ENCODE data around the gene TOR4A.
A peak's percentile ranks its signal among the peaks of the same experiment; 100 is the strongest.
"Not testable (repeated sequence)": the region's sequence is repeated elsewhere in the genome, so short reads cannot be mapped to it uniquely, and the experiment has no call there.

TOR4A gene

DNA sequence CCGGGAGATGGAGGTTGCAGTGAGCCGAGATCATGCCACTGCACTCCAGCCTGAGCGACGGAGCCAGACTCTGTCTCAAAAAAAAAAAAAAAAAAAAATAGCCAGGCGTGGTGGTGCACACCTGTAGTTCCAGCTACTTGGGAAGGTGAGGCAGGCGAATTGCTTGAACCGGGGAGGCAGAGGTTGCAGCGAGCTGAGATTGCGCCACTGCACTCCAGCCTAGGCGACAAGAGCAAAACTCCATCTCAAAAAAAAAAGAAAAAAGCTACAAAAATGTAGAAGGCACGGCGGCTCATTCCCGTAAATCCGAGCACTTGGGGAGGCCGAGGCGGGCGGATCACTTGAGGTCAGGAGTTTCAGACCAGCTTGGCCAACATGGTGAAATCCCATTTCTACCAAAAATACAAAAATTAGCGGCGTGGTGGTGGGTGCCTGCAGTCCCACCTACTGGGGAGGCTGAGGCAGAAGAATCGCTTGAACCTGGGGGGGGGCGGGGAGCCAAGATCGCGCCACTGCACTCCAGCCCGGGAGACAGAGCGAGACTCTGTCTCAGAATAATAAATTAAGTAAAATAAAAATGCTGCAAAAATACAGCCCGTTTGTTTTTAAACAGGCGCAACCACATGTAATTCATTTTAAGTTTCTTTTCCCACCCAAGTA, 37.9 kb upstream of the TOR4A start:
- DNase-seq (ENCODE audit: low spot score): not testable (repeated sequence)

- DNase-seq (ENCODE audit: low spot score): no peak
Observed at GRCh38 chr9:137240318-137240840, 37.1 kb upstream of the TOR4A start.

DNA sequence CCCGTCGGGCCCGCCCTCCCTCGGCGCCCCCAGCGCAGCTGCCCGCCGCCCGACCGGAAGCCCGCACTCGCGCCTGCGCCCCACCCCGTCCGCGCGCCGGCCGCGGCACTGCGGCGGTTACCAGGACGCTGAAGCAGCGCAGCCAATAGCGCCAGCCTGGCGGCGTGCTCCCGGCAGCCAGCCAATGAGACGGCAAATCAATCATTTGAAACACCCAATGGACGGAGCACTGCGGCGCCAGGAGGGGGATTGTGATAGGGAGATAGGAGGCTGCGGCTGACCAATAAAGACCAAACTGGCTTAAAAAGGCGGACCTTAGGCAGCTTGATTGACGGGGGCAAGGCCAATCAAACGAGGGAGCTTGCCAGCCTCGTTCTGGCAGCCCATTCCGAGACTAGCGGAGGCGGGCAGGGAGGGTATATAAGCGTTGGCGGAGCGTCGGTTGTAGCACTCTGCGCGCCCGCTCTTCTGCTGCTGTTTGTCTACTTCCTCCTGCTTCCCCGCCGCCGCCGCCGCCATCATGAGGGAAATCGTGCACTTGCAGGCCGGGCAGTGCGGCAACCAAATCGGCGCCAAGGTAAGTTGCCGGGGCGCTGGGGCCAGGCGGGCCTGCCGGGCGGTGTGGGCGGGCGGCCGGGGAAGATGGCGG, 36.6 kb upstream of the TOR4A start, which contains the start of gene TUBB4B:
TUBB4B (plus strand) TSS at position 447 of the 649 bp plus-strand sequence; CDS start at position 521, 74 bp downstream.
- peak; percentile 100 for DNase-seq (ENCODE audit: low spot score)

- DNase-seq (ENCODE audit: low spot score): no peak
Observed at GRCh38 chr9:137241490-137242268, 35.8 kb upstream of the TOR4A start.

DNA sequence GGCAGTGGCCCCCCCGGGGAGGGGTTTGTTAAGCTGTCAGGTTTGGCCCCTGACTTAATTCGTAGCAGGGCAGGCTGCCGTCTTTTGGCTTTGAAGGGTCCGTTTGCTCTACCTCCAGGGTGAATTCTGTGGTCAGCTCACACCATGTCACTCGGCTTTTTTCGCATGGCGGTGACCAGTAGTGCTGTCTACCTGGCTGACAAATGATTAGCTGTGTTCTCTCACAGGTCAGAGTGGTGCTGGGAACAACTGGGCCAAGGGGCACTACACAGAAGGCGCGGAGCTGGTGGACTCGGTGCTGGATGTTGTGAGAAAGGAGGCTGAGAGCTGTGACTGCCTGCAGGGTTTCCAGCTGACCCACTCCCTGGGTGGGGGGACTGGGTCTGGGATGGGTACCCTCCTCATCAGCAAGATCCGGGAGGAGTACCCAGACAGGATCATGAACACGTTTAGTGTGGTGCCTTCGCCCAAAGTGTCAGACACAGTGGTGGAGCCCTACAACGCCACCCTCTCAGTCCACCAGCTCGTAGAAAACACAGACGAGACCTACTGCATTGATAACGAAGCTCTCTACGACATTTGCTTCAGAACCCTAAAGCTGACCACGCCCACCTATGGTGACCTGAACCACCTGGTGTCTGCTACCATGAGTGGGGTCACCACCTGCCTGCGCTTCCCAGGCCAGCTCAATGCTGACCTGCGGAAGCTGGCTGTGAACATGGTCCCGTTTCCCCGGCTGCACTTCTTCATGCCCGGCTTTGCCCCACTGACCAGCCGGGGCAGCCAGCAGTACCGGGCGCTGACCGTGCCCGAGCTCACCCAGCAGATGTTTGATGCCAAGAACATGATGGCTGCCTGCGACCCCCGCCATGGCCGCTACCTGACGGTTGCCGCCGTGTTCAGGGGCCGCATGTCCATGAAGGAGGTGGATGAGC, 35.0 kb upstream of the TOR4A start:
- no peak for DNase-seq (ENCODE audit: low spot score)

DNA sequence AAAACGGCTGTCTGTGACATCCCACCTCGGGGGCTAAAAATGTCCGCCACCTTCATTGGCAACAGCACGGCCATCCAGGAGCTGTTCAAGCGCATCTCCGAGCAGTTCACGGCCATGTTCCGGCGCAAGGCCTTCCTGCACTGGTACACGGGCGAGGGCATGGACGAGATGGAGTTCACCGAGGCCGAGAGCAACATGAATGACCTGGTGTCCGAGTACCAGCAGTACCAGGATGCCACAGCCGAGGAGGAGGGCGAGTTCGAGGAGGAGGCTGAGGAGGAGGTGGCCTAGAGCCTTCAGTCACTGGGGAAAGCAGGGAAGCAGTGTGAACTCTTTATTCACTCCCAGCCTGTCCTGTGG, 34.3 kb upstream of the TOR4A start:
- DNase-seq (ENCODE audit: low spot score): not testable (repeated sequence)

GRCh38 chr9:137243626-137244485, 33.7 kb upstream of the TOR4A start:
- DNase-seq (ENCODE audit: low spot score): no peak

GRCh38 chr9:137244486-137245449, 32.8 kb upstream of the TOR4A start:
- no peak for DNase-seq (ENCODE audit: low spot score)

DNA sequence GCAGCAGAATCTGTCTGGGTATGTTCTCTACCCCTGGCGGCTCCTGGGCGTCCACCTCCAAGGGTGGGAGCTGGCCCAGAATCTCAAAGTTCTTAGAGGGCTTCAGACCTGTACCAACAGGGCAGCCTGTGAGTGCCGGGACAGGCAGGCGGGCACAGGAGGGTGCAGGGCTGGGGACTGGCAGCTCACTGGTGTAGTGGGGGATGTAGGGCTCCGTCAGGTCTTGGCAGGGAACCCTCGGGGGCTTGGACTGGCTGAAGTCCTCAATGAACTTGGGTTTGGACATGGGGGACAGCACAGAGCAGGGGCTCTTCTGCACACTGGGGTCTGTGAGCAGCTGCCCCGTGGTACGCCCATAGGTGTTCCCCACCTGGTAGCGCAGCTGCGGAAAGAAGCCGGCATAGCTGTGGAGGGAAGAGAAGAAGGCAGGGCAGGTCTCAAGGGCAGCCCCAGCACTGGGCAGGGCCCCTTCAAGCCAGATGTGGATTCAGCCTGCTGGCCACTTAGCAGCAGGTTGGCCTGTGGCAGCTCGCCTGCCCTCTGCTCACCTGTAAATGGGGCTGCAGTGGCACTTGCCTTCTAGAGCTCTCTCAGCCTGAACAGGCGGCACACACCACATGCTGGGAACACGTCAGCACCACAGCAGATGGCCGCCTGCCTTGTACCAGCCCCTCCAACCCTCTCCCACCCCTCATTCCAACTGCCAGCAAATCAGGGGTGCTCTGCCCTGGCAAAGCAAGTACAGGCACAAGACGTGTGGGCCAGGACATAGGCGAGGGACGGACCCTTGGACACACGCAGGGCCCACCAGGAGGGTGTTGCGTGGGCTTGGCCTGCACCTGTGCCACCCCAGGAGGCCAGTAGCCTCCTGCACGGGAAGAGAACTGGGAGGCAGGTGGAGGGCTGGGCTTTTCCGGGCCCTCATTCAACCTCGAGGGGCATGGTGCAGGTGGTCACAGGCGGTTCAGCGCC, 31.8 kb upstream of the TOR4A start:
- no peak for DNase-seq (ENCODE audit: low spot score)

DNA sequence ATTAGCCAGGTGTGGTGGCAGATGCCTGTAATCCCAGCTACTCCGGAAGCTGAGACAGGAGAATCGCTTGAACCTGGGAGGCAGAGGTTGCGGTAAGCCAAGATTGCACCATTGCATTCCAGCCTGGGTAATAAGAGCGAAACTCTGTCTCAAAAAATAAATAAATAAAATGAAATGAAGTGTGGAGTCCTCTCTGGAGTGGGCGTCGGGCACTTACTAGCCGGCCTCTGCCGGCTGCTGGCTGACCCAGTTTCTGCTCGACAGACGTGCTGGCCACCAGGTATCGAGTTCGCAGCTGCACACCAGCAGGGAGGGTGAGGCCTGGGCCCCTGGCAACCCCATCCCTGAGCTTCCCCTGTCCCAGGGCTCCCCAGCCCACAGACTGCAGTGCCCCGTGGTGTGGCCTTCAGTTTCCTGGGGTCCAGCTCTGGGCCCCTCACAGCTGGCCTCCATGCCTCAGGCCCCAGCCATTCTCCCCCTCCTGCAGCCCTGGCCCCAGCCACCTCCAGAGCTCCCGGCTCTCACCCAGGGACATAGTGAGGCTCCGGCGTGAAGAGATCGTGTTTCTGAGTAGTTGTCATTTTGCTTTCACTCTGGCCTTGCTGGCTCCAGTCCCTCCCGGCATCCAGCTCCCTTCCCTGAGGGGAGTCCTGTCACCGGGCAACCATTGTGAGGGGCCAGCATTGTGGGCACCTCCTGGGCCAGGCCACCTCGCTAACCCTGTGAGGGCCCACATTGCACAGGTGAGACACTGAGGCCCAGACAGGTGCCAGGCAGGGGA, 30.2 kb upstream of the TOR4A start:
- DNase-seq (ENCODE audit: low spot score): no peak

DNA sequence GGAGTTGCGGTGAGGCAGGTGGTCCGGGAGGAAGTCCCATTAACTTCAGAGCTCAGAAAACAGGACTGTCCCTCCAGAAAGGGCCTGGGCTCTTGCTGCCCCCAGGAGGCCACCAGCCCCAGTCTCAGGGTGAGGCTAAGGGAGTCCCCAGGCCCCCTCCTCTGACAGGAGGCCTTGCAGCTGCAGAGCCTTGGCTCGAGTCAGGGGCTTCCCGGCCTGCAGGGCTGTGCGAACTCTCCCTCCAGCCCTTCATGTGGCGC, 29.7 kb upstream of the TOR4A start:
- no peak for DNase-seq (ENCODE audit: low spot score)

DNA sequence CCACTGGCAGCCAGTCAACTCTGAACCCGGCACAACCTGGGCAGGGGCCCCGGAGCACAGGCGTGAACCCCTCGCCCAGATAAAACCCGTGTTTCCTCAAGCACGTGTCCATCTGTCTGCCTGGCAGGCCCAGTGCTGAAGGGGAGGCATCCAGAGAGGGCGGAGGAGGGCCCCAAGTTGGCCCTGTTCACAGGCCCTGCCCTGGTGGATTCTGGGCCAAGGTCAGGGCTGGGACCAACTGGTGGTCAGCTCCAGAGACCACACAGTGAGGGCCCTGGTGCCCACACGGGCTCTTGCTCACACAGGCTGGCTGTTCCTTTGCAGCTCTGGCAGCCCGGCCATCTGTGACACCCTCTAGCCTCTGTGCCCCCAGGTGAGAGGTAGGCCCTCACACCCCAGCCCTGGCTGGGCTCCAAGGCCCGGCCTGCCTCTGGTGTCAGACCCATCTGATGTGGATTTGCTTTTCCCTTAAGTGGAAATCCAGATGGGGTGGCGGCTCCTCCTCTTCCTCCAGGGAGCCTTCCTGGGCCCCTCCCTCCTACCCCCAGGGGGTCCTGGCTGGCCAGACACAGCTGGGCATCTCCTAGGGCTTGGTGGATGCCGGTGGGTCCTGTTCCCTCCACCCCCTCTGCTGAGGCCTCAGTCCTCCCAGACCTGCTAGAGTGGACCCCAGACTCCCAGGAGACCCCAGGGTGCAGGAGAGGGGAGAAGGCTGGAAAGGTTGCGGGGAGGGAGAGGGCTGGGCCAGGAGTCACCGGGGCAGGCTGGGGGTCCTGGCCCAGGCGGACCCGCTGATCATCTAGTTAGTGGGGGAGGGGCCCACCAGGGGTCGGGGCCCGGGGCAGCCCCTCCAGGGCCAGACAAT, 27.0 kb upstream of the TOR4A start:
- DNase-seq (ENCODE audit: low spot score): no peak

DNA sequence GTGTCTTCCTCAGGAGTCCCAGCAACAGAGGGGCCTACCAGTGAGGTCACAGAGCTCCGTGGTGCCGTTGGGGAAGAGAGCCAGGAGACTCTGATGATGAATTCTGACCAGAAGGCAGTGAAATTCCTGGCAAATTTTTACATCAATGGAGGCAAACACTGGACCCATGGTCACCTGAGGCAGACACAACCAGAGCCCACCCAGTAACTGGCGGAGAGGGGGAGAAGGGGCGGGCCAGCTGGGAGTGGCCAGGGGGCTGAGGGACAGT, 26.4 kb upstream of the TOR4A start, which contains the start of gene STPG3:
STPG3 (plus strand) TSS at position 93 of the 268 bp plus-strand sequence; CDS start at position 94, 1 bp downstream.
- no peak for DNase-seq (ENCODE audit: low spot score)

DNA sequence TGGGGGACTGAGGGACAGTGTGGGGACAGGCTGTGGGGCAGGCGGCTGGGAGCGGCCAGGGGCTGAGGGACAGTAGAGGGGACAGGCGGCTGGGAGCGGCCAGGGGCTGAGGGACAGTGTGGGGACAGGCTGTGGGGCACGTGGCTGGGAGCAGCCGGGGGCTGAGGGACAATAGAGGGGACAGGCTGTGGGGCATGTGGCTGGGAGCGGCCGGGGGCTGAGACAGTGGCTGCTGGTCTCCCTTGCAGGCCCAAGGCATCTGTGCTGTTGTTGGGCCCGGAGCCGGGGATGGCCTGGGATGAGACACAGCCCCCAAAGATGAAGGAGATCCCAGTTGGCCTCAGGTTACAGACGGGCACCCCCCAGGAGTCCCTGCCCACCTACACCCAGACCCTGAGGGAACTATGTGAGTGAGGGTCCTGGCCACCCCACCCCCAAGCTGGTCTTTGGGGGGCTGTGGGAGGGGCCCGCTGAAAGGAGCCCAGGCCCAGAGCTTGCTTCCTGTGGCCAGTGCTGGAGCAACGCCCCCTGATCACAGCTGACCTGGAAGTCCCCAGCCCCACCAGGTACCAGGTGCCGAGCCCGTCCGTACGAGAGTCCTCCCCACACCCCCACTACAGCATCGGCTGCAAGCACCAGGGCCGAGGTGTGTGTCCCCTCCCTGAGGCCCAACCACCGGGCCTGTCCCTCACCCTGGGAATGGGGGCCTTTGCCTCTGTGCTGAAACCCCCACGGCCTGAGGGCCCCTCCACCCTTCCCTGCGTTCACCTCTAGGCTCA, 25.8 kb upstream of the TOR4A start:
- no peak for DNase-seq (ENCODE audit: low spot score)

GRCh38 chr9:137252555-137253506, 24.7 kb upstream of the TOR4A start:
- DNase-seq (ENCODE audit: low spot score): no peak

All from kidney capillary endothelial cell (primary cell).